A549 (cell line): ENCODE data around the gene TPRG1. TPM values are rescaled to one million over a fixed set of nuclear protein-coding genes. Genes with fewer than 3 reads are reported as not detected.

Experiments used
- ATAC-seq, 2 experiments: fragments of 200-7000 bp in 1 of 2; fragments of >200 bp in 1 of 2; cut with Nextera tagmentation in 1 of 2; cut with Tn5 transposase in 1 of 2; 3 replicates each; pipeline versions ENCODE4 v1.8.0 to v1.9.1; 2018 to 2020; ENCODE audit warnings: mild to moderate bottlenecking in 1 of 2, moderate library complexity in 1 of 2
- CTCF ChIA-PET: fragments of 300-600 bp; sonication (Branson Sonifier 250); formaldehyde crosslinking; extraction: SDS; loops from one replicate; lab custom pipeline; 2021; ENCODE audit warnings: antibody characterized with exemption, inconsistent platforms; lab: Yijun Ruan, JAX
- POLR2A ChIA-PET: fragments of 350-600 bp; formaldehyde crosslinking; extraction: SDS; loops from one replicate; lab custom pipeline; 2021; ENCODE audit warnings: antibody characterized with exemption, inconsistent platforms; lab: Yijun Ruan, JAX
- DNase-seq, 2 experiments: peaks; one replicate each; pipeline versions ENCODE4 v3.0.0 to v3.0.0-alpha.2; 2011 to 2016; ENCODE audit warnings: low read depth in 1 of 2, low spot score in 1 of 2
- FAIRE-seq: peaks from 2 replicates; lab custom pipeline; 2011; peaks lifted over from hg19 to GRCh38; lab: Jason Lieb, UNC
- H3K27ac ChIP-seq, 2 experiments: fragments of >200 bp; sonication (Bioruptor Twin); formaldehyde crosslinking; 3 replicates each; pipeline ENCODE4 v1.5.1; 2016 to 2017
- H3K4me1 ChIP-seq: fragments of >200 bp; sonication (Bioruptor Twin); formaldehyde crosslinking; 3 replicates; pipeline ENCODE4 v1.6.1; 2016
- H3K4me2 ChIP-seq: fragments of >200 bp; sonication (Bioruptor Twin); formaldehyde crosslinking; 3 replicates; pipeline ENCODE4 v1.6.1; 2016
- H3K4me3 ChIP-seq: fragments of >200 bp; sonication (Bioruptor Twin); formaldehyde crosslinking; 3 replicates; pipeline ENCODE4 v1.5.1; 2016
- H3K9me3 ChIP-seq: fragments of >200 bp; sonication (Bioruptor Twin); formaldehyde crosslinking; 3 replicates; pipeline ENCODE4 v1.6.1; 2016
- CBX2 ChIP-seq: fragments of 200-600 bp; sonication (generic); IDR thresholded peaks from 2 replicates; pipeline ENCODE4 v1.6.1; 2016; ENCODE audit warnings: low read depth, mild to moderate bottlenecking, borderline replicate concordance
- CEBPB ChIP-seq, 2 experiments: fragments of >200 bp in 1 of 2; sonication (Bioruptor Twin) in 1 of 2; formaldehyde crosslinking in 1 of 2; IDR thresholded peaks; 2 replicates each; pipeline ENCODE4 v1.6.1; 2012 to 2016
- E2F6 ChIP-seq: IDR thresholded peaks from 2 replicates; pipeline ENCODE4 v1.6.1; 2012; ENCODE audit warnings: low read depth, borderline replicate concordance
- EHF ChIP-seq: fragments of 250-450 bp; sonication (Bioruptor Pico); IDR thresholded peaks from 2 replicates; pipeline ENCODE4 v1.5.0; 2020; ENCODE audit warnings: mild to moderate bottlenecking
- EHMT2 ChIP-seq: fragments of 200-600 bp; sonication (generic); IDR thresholded peaks from 2 replicates; pipeline ENCODE4 v1.6.1; 2016; ENCODE audit warnings: antibody characterized with exemption, low read depth, mild to moderate bottlenecking, moderate library complexity
- EP300 ChIP-seq, 2 experiments: fragments of >200 bp; sonication (Bioruptor Twin); formaldehyde crosslinking; IDR thresholded peaks; 2 replicates in 1 of 2; 3 replicates in 1 of 2; pipeline ENCODE4 v1.6.1; 2016 to 2017
- FOSB ChIP-seq: fragments of 250-450 bp; sonication (Bioruptor Pico); IDR thresholded peaks from 2 replicates; pipeline ENCODE4 v1.5.0; 2020; ENCODE audit warnings: mild to moderate bottlenecking, moderate library complexity
- FOSL2 ChIP-seq, 2 experiments: fragments of 450-650 bp in 1 of 2; fragments of >200 bp in 1 of 2; sonication (Bioruptor Twin) in 1 of 2; formaldehyde crosslinking; IDR thresholded peaks; 2 replicates each; pipeline versions ENCODE4 v1.5.0 to v1.6.1; 2016 to 2020; ENCODE audit warnings: mild to moderate bottlenecking in 1 of 2, moderate library complexity in 1 of 2
- HDAC2 ChIP-seq: fragments of 200-600 bp; sonication (generic); IDR thresholded peaks from 2 replicates; pipeline ENCODE4 v1.6.1; 2016
- HES2 ChIP-seq: fragments of >200 bp; sonication (Bioruptor Twin); formaldehyde crosslinking; IDR thresholded peaks from 2 replicates; pipeline ENCODE4 v1.6.1; 2016
- HEYL ChIP-seq: fragments of 250-450 bp; sonication (Bioruptor Pico); IDR thresholded peaks from 2 replicates; pipeline ENCODE4 v1.8.0; 2021; ENCODE audit warnings: mild to moderate bottlenecking, moderate library complexity
- HOXA7 ChIP-seq: fragments of 250-450 bp; sonication (Bioruptor Pico); IDR thresholded peaks from 2 replicates; pipeline ENCODE4 v1.5.0; 2020; ENCODE audit warnings: mild to moderate bottlenecking, moderate library complexity
- HOXB13 ChIP-seq: fragments of 250-450 bp; sonication (Bioruptor Pico); IDR thresholded peaks from 2 replicates; pipeline ENCODE4 v1.5.0; 2020; ENCODE audit warnings: low read depth, mild to moderate bottlenecking, moderate library complexity
- JUNB ChIP-seq: fragments of >200 bp; sonication (Bioruptor Twin); formaldehyde crosslinking; IDR thresholded peaks from 2 replicates; pipeline ENCODE4 v1.6.1; 2016
- MAFK ChIP-seq: fragments of 450-650 bp; IDR thresholded peaks from 2 replicates; pipeline ENCODE4 v1.6.1; 2014; ENCODE audit not compliant: partially characterized antibody
- MAZ ChIP-seq: fragments of 150-350 bp; IDR thresholded peaks from 2 replicates; pipeline ENCODE4 v1.6.1; 2014; ENCODE audit warnings: antibody characterized with exemption, low read depth, low read length, borderline replicate concordance
- MYC ChIP-seq: IDR thresholded peaks from 2 replicates; pipeline ENCODE4 v1.6.1; 2012; ENCODE audit warnings: mild to moderate bottlenecking, inconsistent platforms, low read length, improper control_type of control experiment, borderline replicate concordance
- NPAS2 ChIP-seq: fragments of 250-450 bp; sonication (Bioruptor Pico); IDR thresholded peaks from 2 replicates; pipeline ENCODE4 v1.8.0; 2022; ENCODE audit warnings: mild to moderate bottlenecking, moderate library complexity, borderline replicate concordance
- PBX3 ChIP-seq: IDR thresholded peaks from 2 replicates; pipeline ENCODE4 v1.6.1; 2012
- PHF8 ChIP-seq: fragments of 200-600 bp; sonication (generic); IDR thresholded peaks from 2 replicates; pipeline ENCODE4 v1.6.1; 2016; ENCODE audit warnings: low read depth, mild to moderate bottlenecking, antibody characterized with exemption, moderate library complexity, borderline replicate concordance
- POLR2A ChIP-seq: IDR thresholded peaks from 2 replicates; pipeline ENCODE4 v1.6.1; 2012; ENCODE audit warnings: mild to moderate bottlenecking, low read length
- POLR2AphosphoS2 ChIP-seq: conservative IDR thresholded peaks from 2 replicates; pipeline ENCODE4 v1.6.1; 2012; ENCODE audit warnings: low read length, improper control_type of control experiment, inconsistent platforms
- RARB ChIP-seq: fragments of 250-450 bp; sonication (Bioruptor Pico); IDR thresholded peaks from 2 replicates; pipeline ENCODE4 v1.8.0; 2021; ENCODE audit warnings: mild to moderate bottlenecking, moderate library complexity
- RFX5 ChIP-seq: fragments of 450-650 bp; IDR thresholded peaks from 2 replicates; pipeline ENCODE4 v1.7.1; 2014; ENCODE audit warnings: antibody characterized with exemption, mild to moderate bottlenecking, moderate library complexity
- RNF2 ChIP-seq: fragments of 200-600 bp; sonication (generic); IDR thresholded peaks from 2 replicates; pipeline ENCODE4 v1.6.1; 2016; ENCODE audit warnings: low read depth, mild to moderate bottlenecking, antibody characterized with exemption, moderate library complexity, borderline replicate concordance
- TFCP2L1 ChIP-seq: fragments of 250-450 bp; sonication (Bioruptor Pico); IDR thresholded peaks from 2 replicates; pipeline ENCODE4 v1.5.0; 2021; ENCODE audit warnings: mild to moderate bottlenecking
- ZNF302 ChIP-seq: fragments of 250-450 bp; sonication (Bioruptor Pico); IDR thresholded peaks from 2 replicates; pipeline ENCODE4 v1.9.0; 2021; ENCODE audit warnings: inconsistent platforms, mild to moderate bottlenecking, moderate library complexity
- ZSCAN20 ChIP-seq: fragments of 250-450 bp; sonication (Bioruptor Pico); IDR thresholded peaks from 2 replicates; pipeline ENCODE4 v1.8.0; 2022; ENCODE audit warnings: mild to moderate bottlenecking, moderate library complexity
- WGBS: methylation state at CpG from one replicate; pipeline ENCODE4 v1.1.6; 2017; ENCODE audit errors: missing lambda C conversion rate; 5-methylcytosine and 5-hydroxymethylcytosine counted together
- polyA plus RNA-seq, 4 experiments: library from polyadenylated mRNA; depleted of rRNA in 3 of 4; stranded (reverse); fragments of >200 nt; fragmentation: RNase III in 1 of 4; extraction: RNeasy Plus Mini Kit Qiagen cat#74134 plus additional on column Dnase treatment in 1 of 4; gene quantifications; 2 replicates in 3 of 4; 3 replicates in 1 of 4; pipeline ENCODE4 v1.2.3, GENCODE V29; 2011 to 2017
- TF ChIP-seq, protein P1 (sequence below): fragments of >200 bp; sonication (Bioruptor Twin); formaldehyde crosslinking; IDR thresholded peaks from 3 replicates; pipeline ENCODE4 v1.6.1; 2016
- TF ChIP-seq, protein P2 (sequence below): IDR thresholded peaks from 2 replicates; pipeline ENCODE4 v1.6.1; 2012

Gene TPRG1
- polyA plus RNA-seq, 2 of the 4 experiments (the other 2 are of a cell fraction) = 0.21 to 1.1 TPM

GRCh38 chr3:189186101-189186500 lies 14.3 kb downstream of the TPRG1 start:
- H3K4me1 ChIP-seq = no peaks in the 10 kb centered on the region
- ChIA-PET CTCF (interaction anchor here (1.4 to 1.7 kb wide), 2 partner anchors 14 to 24 kb away, joined by 3 to 4 read pairs; no protein-coding TSS in a partner anchor), POLR2A (no interaction called here)
- WGBS = 58% methylated on average over 4 of the region's 4 CpGs
- FAIRE-seq = no peak
- ATAC-seq = no peak
- no peak for TF ChIP-seq FOSL2 (IDR thresholded peaks at IDR 0.05)
- TF ChIP-seq FOSL2 (CRISPR knock-in tag; IDR thresholded peaks at IDR 0.05) = no peak
- no peak for TF ChIP-seq E2F6
- no peak for TF ChIP-seq CBX2
- TF ChIP-seq FOSB (CRISPR knock-in tag) = no peak
- TF ChIP-seq RARB (CRISPR knock-in tag) = no peak
- no peak for TF ChIP-seq POLR2A
- TF ChIP-seq EHF (CRISPR knock-in tag) = no peak
- TF ChIP-seq, all 56 proteins: peak for 0
- no peak for DNase-seq
- no peak overlapping the region for H3K4me3 ChIP-seq
- no peaks in the 10 kb centered on the region for H3K9me3 ChIP-seq
- H3K4me2 ChIP-seq = no peak overlapping the region
- H3K27ac ChIP-seq = no peak overlapping the region

DNA sequence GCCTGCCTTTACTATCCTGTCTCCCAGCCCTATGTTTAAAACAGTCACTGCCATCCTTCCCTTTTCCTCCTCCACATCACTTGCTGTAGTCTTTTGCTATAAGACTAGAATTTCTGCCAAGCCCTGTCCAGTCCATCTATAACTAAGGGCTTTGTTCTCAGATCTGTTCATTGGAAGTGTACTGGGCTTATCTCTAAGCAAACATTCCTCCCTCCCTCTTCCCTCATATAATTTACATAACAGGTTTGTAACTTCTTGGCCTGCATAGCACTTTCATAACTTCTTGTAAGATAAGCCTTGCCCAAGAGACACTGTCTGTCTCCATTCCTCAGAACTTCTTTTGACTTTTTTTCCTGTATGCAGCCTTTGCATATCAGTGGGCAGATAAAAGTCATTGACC lies 16.7 kb downstream of the TPRG1 start:
- Histone ChIP-seq H3K4me3 (no peak overlapping the region), H3K4me2 (no peak overlapping the region), H3K27ac (no peak overlapping the region), H3K9me3 (peaks cover 9% of the 10 kb centered on the region; the same call in 2 of the 3 replicates)
- no peak for DNase-seq
- no peak for FAIRE-seq
- ChIA-PET POLR2A (no interaction called here), CTCF (no interaction called here)
- no peak for ATAC-seq
- TF ChIP-seq CEBPB (IDR thresholded peaks at IDR 0.05) = no peak
- TF ChIP-seq HDAC2 = no peak
- no peak for TF ChIP-seq PBX3
- no peak for TF ChIP-seq TFCP2L1 (CRISPR knock-in tag)
- no peak for TF ChIP-seq RNF2
- TF ChIP-seq, protein P1, sequence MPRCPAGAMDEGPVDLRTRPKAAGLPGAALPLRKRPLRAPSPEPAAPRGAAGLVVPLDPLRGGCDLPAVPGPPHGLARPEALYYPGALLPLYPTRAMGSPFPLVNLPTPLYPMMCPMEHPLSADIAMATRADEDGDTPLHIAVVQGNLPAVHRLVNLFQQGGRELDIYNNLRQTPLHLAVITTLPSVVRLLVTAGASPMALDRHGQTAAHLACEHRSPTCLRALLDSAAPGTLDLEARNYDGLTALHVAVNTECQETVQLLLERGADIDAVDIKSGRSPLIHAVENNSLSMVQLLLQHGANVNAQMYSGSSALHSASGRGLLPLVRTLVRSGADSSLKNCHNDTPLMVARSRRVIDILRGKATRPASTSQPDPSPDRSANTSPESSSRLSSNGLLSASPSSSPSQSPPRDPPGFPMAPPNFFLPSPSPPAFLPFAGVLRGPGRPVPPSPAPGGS = no peak
- no peak for TF ChIP-seq EP300 (IDR thresholded peaks at IDR 0.05)
- TF ChIP-seq POLR2AphosphoS2 = no peak
- no peak for TF ChIP-seq EHF (CRISPR knock-in tag)
- TF ChIP-seq, all 56 proteins: peak for 0
- H3K4me1 ChIP-seq = no peaks in the 10 kb centered on the region

DNA sequence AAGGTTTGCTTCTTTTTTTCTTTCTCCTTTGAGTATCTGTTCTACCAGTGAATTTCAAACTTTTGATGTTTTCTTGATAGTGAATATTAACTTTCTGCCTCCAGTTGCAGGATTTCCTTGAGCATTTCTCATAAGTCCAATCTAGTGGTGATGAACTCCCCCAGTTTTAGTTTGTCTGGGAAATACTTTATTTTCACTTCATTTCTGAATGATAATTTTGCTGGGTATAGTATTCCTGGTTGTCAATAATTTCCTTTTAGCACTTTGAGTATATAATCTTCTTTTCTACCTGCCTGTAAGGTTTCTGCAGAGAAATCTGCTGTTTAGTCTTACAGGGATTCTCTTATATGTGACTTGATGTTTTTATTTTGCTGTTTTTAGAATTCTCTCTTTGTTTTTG lies 21.0 kb downstream of the TPRG1 start:
- FAIRE-seq = no peak
- TF ChIP-seq ZNF302 = no peak
- no peak for TF ChIP-seq HOXB13 (CRISPR knock-in tag)
- TF ChIP-seq MYC = no peak
- no peak for TF ChIP-seq ZSCAN20 (CRISPR knock-in tag)
- TF ChIP-seq HES2 = no peak
- TF ChIP-seq MAFK = no peak
- no peak for TF ChIP-seq FOSB (CRISPR knock-in tag)
- no peak for TF ChIP-seq HEYL (CRISPR knock-in tag)
- TF ChIP-seq EHMT2 = no peak
- TF ChIP-seq, protein P1 = no peak
- no peak for TF ChIP-seq MAZ
- no peak for TF ChIP-seq PHF8
- TF ChIP-seq JUNB = no peak
- TF ChIP-seq HOXA7 (CRISPR knock-in tag) = no peak
- no peak for TF ChIP-seq NPAS2 (CRISPR knock-in tag)
- TF ChIP-seq E2F6 = no peak
- TF ChIP-seq, protein P2, sequence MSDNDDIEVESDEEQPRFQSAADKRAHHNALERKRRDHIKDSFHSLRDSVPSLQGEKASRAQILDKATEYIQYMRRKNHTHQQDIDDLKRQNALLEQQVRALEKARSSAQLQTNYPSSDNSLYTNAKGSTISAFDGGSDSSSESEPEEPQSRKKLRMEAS = no peak
- TF ChIP-seq RFX5 = no peak
- no peak for ATAC-seq

More for the DNA sequence above, 21.0 kb downstream of the TPRG1 start:
- Histone ChIP-seq H3K9me3 (peaks cover 21% of the 10 kb centered on the region), H3K27ac (no peak overlapping the region), H3K4me3 (no peak overlapping the region), H3K4me2 (no peak overlapping the region), H3K4me1 (no peaks in the 10 kb centered on the region)
- ChIA-PET POLR2A (no interaction called here), CTCF (no interaction called here)
- no peak for DNase-seq
